AG04450 (cell line): ENCODE data around the gene C4orf50. TPM values are rescaled to one million over a fixed set of nuclear protein-coding genes. Genes with fewer than 3 reads are reported as not detected.

Source experiments
- CTCF ChIA-PET: fragments of 300-600, 350-600 bp; formaldehyde crosslinking; extraction: SDS; loops from one replicate; lab custom pipeline; 2022; ENCODE audit warnings: antibody characterized with exemption, inconsistent platforms; lab: Charles Lee
- POLR2A ChIA-PET: fragments of 350-600 bp; formaldehyde crosslinking; extraction: SDS; loops from one replicate; lab custom pipeline; 2021; ENCODE audit warnings: antibody characterized with exemption, inconsistent platforms; lab: Yijun Ruan, JAX
- DNase-seq: peaks from one replicate; pipeline ENCODE4 v3.0.0-alpha.2; 2011; ENCODE audit warnings: low read depth, low spot score
- H3K27ac ChIP-seq: one replicate; pipeline ENCODE4 v1.5.1; 2012; ENCODE audit warnings: low read depth, low read length, control low read depth
- H3K27me3 ChIP-seq: one replicate; pipeline ENCODE4 v1.6.0; 2012; ENCODE audit warnings: low read length; ENCODE audit not compliant: control insufficient read depth, insufficient read depth
- H3K4me3 ChIP-seq: 2 replicates; pipeline ENCODE4 v1.5.1; 2011; ENCODE audit warnings: mild to moderate bottlenecking, low read depth, low read length, control low read depth
- H3K9me3 ChIP-seq: 2 replicates; pipeline ENCODE4 v1.5.1; 2012; ENCODE audit warnings: low read length; ENCODE audit not compliant: control insufficient read depth, insufficient read depth
- CTCF ChIP-seq: IDR thresholded peaks from 2 replicates; pipeline ENCODE4 v1.5.1; 2011; ENCODE audit warnings: low read depth, low read length, control low read depth, inconsistent platforms
- polyA plus RNA-seq: library from polyadenylated mRNA; depleted of rRNA; stranded (reverse); fragments of >200 nt; gene quantifications from 2 replicates; pipeline ENCODE4 v1.2.3, GENCODE V29; 2011

Gene C4orf50
- polyA plus RNA-seq, 1 experiment, result not detected

DNA sequence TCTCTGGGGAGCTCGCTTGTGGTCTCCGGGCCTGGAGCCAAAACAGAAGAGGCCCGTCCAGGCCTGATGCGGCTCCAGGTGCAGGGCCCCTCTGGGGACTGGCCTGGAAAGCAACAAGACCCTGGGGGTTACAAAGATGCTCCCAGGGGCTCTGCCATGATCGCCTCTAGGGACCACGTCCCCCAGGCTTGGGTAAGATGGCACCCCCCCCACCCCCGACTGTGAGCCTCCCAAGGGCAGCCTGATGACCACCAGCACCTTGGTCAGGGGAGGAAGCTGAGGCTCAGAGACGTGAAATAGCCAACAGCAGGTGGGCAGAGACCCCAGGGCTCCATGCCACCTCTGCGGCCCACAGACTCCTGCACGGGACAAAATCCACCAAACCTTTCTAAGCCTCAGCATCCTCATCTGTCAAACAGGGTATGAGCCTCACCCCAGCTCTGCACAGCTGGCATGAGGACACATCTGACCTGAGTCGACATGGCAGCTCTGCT lies 25.4 kb downstream of the C4orf50 start:
- H3K27ac ChIP-seq, result no peak overlapping the region
- peaks cover 3% of the 10 kb centered on the region for H3K27me3 ChIP-seq
- H3K9me3 ChIP-seq, result no peaks in the 10 kb centered on the region
- TF ChIP-seq CTCF, result no peak
- ChIA-PET POLR2A (interaction anchor here (0.6 kb wide), 1 partner anchor 84 kb away, joined by 6 read pairs; no protein-coding TSS in a partner anchor), CTCF (no interaction called here)
- no peak overlapping the region for H3K4me3 ChIP-seq
- DNase-seq, result no peak

DNA sequence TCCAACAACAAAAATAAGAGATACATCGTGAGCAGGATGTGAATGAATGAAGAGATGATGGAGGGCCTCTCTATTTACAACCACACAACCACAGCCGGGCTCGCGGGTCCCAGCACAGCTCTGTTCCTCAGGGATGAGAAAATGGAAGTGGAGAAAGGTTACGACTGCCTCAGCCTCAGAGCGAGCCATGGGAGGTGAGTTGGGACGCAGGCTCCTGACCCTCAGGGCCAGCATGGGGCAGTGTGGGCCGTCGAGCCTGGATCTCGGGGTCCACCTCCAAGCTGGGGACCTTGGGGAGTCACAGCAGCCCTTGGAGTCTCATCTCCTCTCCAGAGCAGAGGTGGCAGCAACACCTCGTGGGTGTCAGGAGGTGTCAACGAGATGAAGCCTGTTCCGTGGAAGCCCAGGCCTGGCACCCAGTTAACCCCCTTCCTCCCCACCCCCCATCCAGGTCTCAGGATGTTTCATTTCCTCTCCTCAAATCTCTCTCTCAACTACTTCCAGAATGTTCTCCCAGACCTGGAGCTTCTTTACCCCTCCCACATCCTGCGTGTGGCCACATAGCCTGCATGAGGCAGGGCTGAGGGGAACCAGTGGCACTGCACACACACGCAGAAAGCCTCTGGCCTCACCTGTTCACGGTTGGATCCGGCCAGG lies 25.9 kb downstream of the C4orf50 start:
- ChIA-PET POLR2A (interaction anchor here (0.6 kb wide), 1 partner anchor 85 kb away, joined by 6 read pairs; no protein-coding TSS in a partner anchor), CTCF (no interaction called here)
- no peak overlapping the region for H3K27ac ChIP-seq
- TF ChIP-seq CTCF, result no peak
- peaks cover 3% of the 10 kb centered on the region for H3K27me3 ChIP-seq
- DNase-seq, result no peak
- H3K9me3 ChIP-seq, result no peaks in the 10 kb centered on the region
- no peak overlapping the region for H3K4me3 ChIP-seq

DNA sequence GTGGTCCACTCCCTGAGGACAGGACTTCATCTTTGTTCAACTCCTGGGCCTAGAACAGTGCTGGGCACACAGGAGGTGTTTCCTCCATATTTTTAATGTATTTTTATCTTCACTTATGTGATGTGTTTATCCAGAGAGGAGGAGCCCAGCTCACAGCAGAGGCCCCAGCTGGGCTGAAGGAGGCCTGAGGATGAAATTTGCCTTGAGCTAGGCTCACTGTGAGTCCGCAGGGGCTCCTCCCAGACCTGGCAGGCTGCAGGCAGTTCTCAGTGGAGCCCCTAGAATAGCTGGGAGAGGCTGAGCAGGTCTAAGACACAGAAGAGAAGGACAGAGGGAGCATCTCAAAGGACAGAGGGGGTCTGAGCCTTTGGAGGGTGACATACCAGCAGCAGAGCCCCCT lies 26.8 kb downstream of the C4orf50 start:
- ChIA-PET CTCF (no interaction called here), POLR2A (no interaction called here)
- no peaks in the 10 kb centered on the region for H3K9me3 ChIP-seq
- H3K27me3 ChIP-seq, result peaks cover under 1% of the 10 kb centered on the region
- DNase-seq, result no peak
- no peak overlapping the region for H3K27ac ChIP-seq
- TF ChIP-seq CTCF, result no peak
- H3K4me3 ChIP-seq, result no peak overlapping the region

DNA sequence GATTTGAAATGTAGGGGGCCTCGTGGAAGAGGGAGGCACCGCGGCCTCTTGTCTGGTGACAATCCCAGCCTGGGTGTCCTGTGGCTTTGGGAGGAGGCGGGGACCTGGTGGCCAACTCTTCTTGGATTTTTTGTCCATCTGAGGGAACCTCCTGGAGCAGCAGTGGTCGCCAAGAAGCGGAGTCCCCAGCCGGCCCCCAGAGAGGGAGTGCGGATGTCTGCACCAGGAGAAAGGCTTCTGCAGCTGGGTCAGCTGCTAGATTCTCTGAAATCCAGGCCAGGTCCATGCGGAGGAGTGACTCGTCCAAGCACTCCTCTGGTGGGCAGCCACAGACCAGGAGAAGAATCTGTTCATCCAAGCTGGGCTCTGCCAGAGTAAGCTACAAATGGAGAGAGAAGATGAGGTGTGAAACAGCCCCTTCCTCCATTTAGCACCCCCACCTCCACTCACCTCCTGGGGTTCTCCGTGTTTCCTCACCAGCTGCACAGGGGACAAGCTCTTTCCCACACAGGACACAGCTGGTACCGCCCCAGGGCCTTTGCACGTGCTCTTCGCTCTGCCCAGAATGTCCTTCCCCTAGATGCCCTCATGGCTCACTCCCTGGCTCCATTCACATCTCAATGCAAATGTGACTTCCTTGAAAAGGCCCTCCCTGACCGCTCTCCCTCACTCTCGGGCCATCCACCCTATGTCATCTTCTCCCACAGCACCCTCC lies 27.6 kb downstream of the C4orf50 start:
- ChIA-PET POLR2A (no interaction called here), CTCF (interaction anchor here (2.0 kb wide), 1 partner anchor 7 kb away, joined by 15 read pairs; no protein-coding TSS in a partner anchor)
- Histone ChIP-seq H3K27me3 (no peaks in the 10 kb centered on the region), H3K27ac (no peak overlapping the region), H3K9me3 (no peaks in the 10 kb centered on the region), H3K4me3 (no peak overlapping the region)
- DNase-seq, result no peak
- no peak for TF ChIP-seq CTCF
